Measurements from ENCODE around the gene CD3E.

Gene CD3E

GRCh38 chr11:118310781-118311485 lies 6.4 kb downstream of the CD3E start:
- DNase-seq (ENCODE audit: low spot score) (no peak), ATAC-seq (ENCODE audit: low read depth) (no peak)
- Histone ChIP-seq H3K27ac (ENCODE audit: poor library complexity, severe bottlenecking) (no peak overlapping the region), H3K9me3 (ENCODE audit: severe bottlenecking) (no peaks in the 10 kb centered on the region), H3K36me3 (ENCODE audit: low read depth) (no peaks in the 10 kb centered on the region), H3K4me3 (ENCODE audit: severe bottlenecking) (no peak overlapping the region), H3K27me3 (ENCODE audit: insufficient read depth, poor library complexity, severe bottlenecking) (no peaks in the 10 kb centered on the region), H3K4me1 (ENCODE audit: insufficient read depth, poor library complexity, severe bottlenecking) (no peaks in the 10 kb centered on the region)
- TF ChIP-seq CTCF (IDR thresholded peaks at IDR 0.05; ENCODE audit: poor library complexity, severe bottlenecking), result no peak

- Histone ChIP-seq H3K36me3 (ENCODE audit: low read depth) (no peaks in the 10 kb centered on the region), H3K27me3 (ENCODE audit: insufficient read depth, poor library complexity, severe bottlenecking) (no peaks in the 10 kb centered on the region), H3K9me3 (ENCODE audit: severe bottlenecking) (no peaks in the 10 kb centered on the region), H3K4me1 (ENCODE audit: insufficient read depth, poor library complexity, severe bottlenecking) (peaks cover 5% of the 10 kb centered on the region), H3K27ac (ENCODE audit: poor library complexity, severe bottlenecking) (no peak overlapping the region), H3K4me3 (ENCODE audit: severe bottlenecking) (no peak overlapping the region)
- DNase-seq (ENCODE audit: low spot score), result no peak
- ATAC-seq (ENCODE audit: low read depth), result no peak
- no peak for TF ChIP-seq CTCF (IDR thresholded peaks at IDR 0.05; ENCODE audit: poor library complexity, severe bottlenecking)
Observed at GRCh38 chr11:118311518-118311917, 7.0 kb downstream of the CD3E start.

GRCh38 chr11:118312328-118312727 lies 7.8 kb downstream of the CD3E start:
- no peak for TF ChIP-seq CTCF (IDR thresholded peaks at IDR 0.05; ENCODE audit: poor library complexity, severe bottlenecking)
- no peak overlapping the region for H3K4me3 ChIP-seq (ENCODE audit: severe bottlenecking)
- no peaks in the 10 kb centered on the region for H3K27me3 ChIP-seq (ENCODE audit: insufficient read depth, poor library complexity, severe bottlenecking)
- peaks cover 10% of the 10 kb centered on the region for H3K4me1 ChIP-seq (ENCODE audit: insufficient read depth, poor library complexity, severe bottlenecking)
- no peaks in the 10 kb centered on the region for H3K36me3 ChIP-seq (ENCODE audit: low read depth)
- DNase-seq (ENCODE audit: low spot score), result no peak
- H3K9me3 ChIP-seq (ENCODE audit: severe bottlenecking), result no peaks in the 10 kb centered on the region
- H3K27ac ChIP-seq (ENCODE audit: poor library complexity, severe bottlenecking), result no peak overlapping the region
- ATAC-seq (ENCODE audit: low read depth), result no peak

GRCh38 chr11:118313242-118313641 lies 8.7 kb downstream of the CD3E start:
- TF ChIP-seq CTCF (IDR thresholded peaks at IDR 0.05; ENCODE audit: poor library complexity, severe bottlenecking), result no peak
- no peak for DNase-seq (ENCODE audit: low spot score)

GRCh38 chr11:118314988-118315411 lies 10.5 kb downstream of the CD3E start:
- H3K9me3 ChIP-seq (ENCODE audit: severe bottlenecking), result no peaks in the 10 kb centered on the region
- ATAC-seq (ENCODE audit: low read depth) (no peak), DNase-seq (ENCODE audit: low spot score) (no peak)
- no peaks in the 10 kb centered on the region for H3K27me3 ChIP-seq (ENCODE audit: insufficient read depth, poor library complexity, severe bottlenecking)
- no peak overlapping the region for H3K4me3 ChIP-seq (ENCODE audit: severe bottlenecking)
- H3K4me1 ChIP-seq (ENCODE audit: insufficient read depth, poor library complexity, severe bottlenecking), result peaks cover 10% of the 10 kb centered on the region
- no peak overlapping the region for H3K27ac ChIP-seq (ENCODE audit: poor library complexity, severe bottlenecking)
- H3K36me3 ChIP-seq (ENCODE audit: low read depth), result no peaks in the 10 kb centered on the region
- no peak for TF ChIP-seq CTCF (IDR thresholded peaks at IDR 0.05; ENCODE audit: poor library complexity, severe bottlenecking)

More at GRCh38 chr11:118313242-118313641, 8.7 kb downstream of the CD3E start:
- ATAC-seq (ENCODE audit: low read depth), result no peak
- H3K4me1 ChIP-seq (ENCODE audit: insufficient read depth, poor library complexity, severe bottlenecking), result peaks cover 10% of the 10 kb centered on the region
- no peak overlapping the region for H3K27ac ChIP-seq (ENCODE audit: poor library complexity, severe bottlenecking)
- H3K27me3 ChIP-seq (ENCODE audit: insufficient read depth, poor library complexity, severe bottlenecking), result no peaks in the 10 kb centered on the region
- no peaks in the 10 kb centered on the region for H3K36me3 ChIP-seq (ENCODE audit: low read depth)
- H3K4me3 ChIP-seq (ENCODE audit: severe bottlenecking), result no peak overlapping the region
- no peaks in the 10 kb centered on the region for H3K9me3 ChIP-seq (ENCODE audit: severe bottlenecking)

Data from RWPE2 (cell line).